ENCODE data around the gene IMPA2. TPM values are rescaled to one million over a fixed set of nuclear protein-coding genes. Genes with fewer than 3 reads are reported as not detected.
"Not testable (repeated sequence)": the region's sequence is repeated elsewhere in the genome, so short reads cannot be mapped to it uniquely, and the experiment has no call there.

IMPA2 gene
- total RNA-seq, 4 donors from 2014 or later: 28.5 to 61.7 (median 31.6) TPM

- intact Hi-C loops (cut with DNase I; ENCODE audit: low total_unique reads): loop anchor here (5.0 to 10.0 kb wide), 2 partner anchors 99 to 381 kb away; no protein-coding TSS in a partner anchor
- DNase-seq: no peak
- Histone ChIP-seq H3K4me1 (no peaks in the 10 kb centered on the region), H3K27me3 (no peaks in the 10 kb centered on the region), H3K4me3 (no peak overlapping the region), H3K9me3 (no peaks in the 10 kb centered on the region), H3K27ac (no peak overlapping the region), H3K36me3 (no peaks in the 10 kb centered on the region)
- TF ChIP-seq POLR2A (IDR thresholded peaks at IDR 0.05): no peak
- TF ChIP-seq, protein P1, sequence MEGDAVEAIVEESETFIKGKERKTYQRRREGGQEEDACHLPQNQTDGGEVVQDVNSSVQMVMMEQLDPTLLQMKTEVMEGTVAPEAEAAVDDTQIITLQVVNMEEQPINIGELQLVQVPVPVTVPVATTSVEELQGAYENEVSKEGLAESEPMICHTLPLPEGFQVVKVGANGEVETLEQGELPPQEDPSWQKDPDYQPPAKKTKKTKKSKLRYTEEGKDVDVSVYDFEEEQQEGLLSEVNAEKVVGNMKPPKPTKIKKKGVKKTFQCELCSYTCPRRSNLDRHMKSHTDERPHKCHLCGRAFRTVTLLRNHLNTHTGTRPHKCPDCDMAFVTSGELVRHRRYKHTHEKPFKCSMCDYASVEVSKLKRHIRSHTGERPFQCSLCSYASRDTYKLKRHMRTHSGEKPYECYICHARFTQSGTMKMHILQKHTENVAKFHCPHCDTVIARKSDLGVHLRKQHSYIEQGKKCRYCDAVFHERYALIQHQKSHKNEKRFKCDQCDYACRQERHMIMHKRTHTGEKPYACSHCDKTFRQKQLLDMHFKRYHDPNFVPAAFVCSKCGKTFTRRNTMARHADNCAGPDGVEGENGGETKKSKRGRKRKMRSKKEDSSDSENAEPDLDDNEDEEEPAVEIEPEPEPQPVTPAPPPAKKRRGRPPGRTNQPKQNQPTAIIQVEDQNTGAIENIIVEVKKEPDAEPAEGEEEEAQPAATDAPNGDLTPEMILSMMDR (IDR thresholded peaks at IDR 0.05): no peak
These were observed 55.0 kb downstream of the IMPA2 start for GRCh38 chr18:12036201-12036751.

DNA sequence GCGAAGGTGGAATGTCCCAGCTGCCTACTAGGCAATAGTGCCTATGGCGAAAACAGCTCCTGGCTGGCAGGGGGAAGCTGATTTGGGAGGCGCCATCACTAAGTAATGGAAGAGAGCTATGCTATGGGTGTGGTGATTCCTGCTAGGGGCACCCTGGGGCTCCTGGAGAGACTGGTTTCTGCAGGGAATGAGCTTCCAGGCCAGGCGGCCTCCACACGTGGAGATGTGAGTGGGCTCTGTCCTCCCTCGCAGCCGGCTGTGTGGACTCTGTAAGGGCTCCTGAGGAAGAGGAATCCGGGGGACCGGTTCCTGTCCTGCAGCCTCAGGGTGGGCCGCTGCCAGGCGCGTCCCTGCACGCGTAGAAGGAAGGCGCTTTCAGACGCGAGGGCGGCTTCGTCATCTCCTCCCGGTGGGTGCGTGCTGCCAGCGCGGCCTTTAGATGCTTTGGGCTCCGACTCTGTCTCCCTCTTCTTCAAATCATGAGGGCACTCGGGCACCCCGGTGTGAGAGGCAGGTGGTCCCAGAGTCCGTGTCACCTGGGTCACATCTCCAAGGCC is 56.9 kb downstream of the IMPA2 start:
- intact Hi-C loops (cut with DNase I; ENCODE audit: low total_unique reads): loop anchor here (5.0 to 10.0 kb wide), 2 partner anchors 101 to 383 kb away; no protein-coding TSS in a partner anchor
- Histone ChIP-seq H3K27me3 (no peaks in the 10 kb centered on the region), H3K4me1 (no peaks in the 10 kb centered on the region), H3K4me3 (peak overlapping the region; percentile 40 to 51), H3K27ac (peak overlapping the region in 1 of 2 donors; percentile 9), H3K9me3 (no peaks in the 10 kb centered on the region), H3K36me3 (no peaks in the 10 kb centered on the region)
- no peak for TF ChIP-seq POLR2A (IDR thresholded peaks at IDR 0.05)
- TF ChIP-seq, protein P1 (IDR thresholded peaks at IDR 0.05): no peak
- DNase-seq: peak in 1 of 2 donors; percentile 39

DNA sequence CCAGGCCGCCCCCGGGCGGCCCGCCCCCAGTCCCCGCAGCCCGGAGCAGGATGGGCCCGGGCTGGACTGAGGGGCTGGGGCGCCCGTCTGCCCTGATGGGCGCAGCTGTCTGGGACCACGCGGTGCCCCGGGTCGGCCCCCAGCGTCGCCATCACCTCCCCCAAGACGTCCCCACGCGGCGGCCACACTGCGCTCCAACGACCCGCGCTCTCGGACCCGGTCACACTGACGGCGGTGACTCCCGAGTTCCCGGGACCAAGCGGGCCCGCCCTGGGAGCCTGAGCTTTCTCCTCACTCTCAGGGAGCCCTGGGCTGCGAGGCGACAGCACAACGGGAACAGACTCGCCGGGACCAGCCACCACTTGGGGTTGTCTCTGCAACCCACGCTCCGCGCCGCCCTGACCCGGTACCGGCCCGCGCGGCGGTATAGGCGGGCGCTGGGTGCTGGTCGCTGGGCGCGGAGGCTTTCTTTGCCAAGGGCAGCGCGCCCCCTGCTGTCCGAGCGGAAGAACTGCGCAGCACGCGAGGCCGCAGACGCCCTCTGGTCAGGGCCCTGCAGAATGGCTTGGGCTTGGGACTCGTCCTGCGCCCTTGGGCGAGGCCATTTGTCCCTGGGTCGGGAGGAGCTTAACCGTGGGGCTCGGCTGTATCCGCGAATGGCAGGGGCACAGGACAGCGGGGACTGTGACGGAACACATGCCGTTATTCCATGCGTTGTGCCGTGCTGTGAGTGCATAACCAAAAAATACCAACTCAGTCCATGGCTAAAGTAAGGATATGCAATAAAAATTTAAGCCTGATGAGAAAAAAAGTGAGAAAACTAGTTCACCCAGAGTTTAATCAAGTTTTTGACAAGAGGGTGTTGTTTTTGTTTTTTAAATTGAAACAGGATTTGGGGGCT is 57.6 kb downstream of the IMPA2 start:
- intact Hi-C loops (cut with DNase I; ENCODE audit: low total_unique reads): loop anchor here (5.0 to 10.0 kb wide), 2 partner anchors 102 to 384 kb away; no protein-coding TSS in a partner anchor
- Histone ChIP-seq H3K36me3 (no peaks in the 10 kb centered on the region), H3K4me3 (peak overlapping the region; percentile 40 to 51), H3K4me1 (no peaks in the 10 kb centered on the region), H3K27me3 (no peaks in the 10 kb centered on the region), H3K9me3 (no peaks in the 10 kb centered on the region), H3K27ac (peak overlapping the region in 1 of 2 donors; percentile 9)
- peak; percentile 73 to 84 for DNase-seq
- TF ChIP-seq, protein P1 (IDR thresholded peaks at IDR 0.05): peak; percentile 96 to 99 (median 99)
- TF ChIP-seq POLR2A (IDR thresholded peaks at IDR 0.05): no peak

GRCh38 chr18:12039540-12039930 is 58.2 kb downstream of the IMPA2 start:
- not testable (repeated sequence) for H3K4me3 ChIP-seq, H3K9me3 ChIP-seq, H3K27me3 ChIP-seq, H3K27ac ChIP-seq, DNase-seq, H3K36me3 ChIP-seq, H3K4me1 ChIP-seq
- intact Hi-C loops (cut with DNase I; ENCODE audit: low total_unique reads): loop anchor here (5.0 to 10.0 kb wide), 2 partner anchors 102 to 385 kb away; no protein-coding TSS in a partner anchor

GRCh38 chr18:12041561-12041960 is 60.3 kb downstream of the IMPA2 start:
- H3K9me3 ChIP-seq: no peaks in the 10 kb centered on the region
- no peaks in the 10 kb centered on the region for H3K36me3 ChIP-seq
- no peak overlapping the region for H3K27ac ChIP-seq
- H3K4me3 ChIP-seq: no peak overlapping the region
- intact Hi-C loops (cut with DNase I; ENCODE audit: low total_unique reads): no loop called here
- TF ChIP-seq, protein P1 (IDR thresholded peaks at IDR 0.05): no peak
- TF ChIP-seq POLR2A (IDR thresholded peaks at IDR 0.05): no peak
- no peak for DNase-seq
- H3K4me1 ChIP-seq: no peaks in the 10 kb centered on the region
- no peaks in the 10 kb centered on the region for H3K27me3 ChIP-seq

Data from uterus (tissue), 4 donors.